Stimulated activated naive B cell treated with anti-CD40 and anti-IgM and Interleukin-4, amounts not matched to agents 10 μg/mL and 1 μg/mL and 100 μg/mL, for 72 hours (primary cell): Measurements from ENCODE around the gene LMLN.
"Not testable (repeated sequence)": the region's sequence is repeated elsewhere in the genome, so short reads cannot be mapped to it uniquely, and the experiment has no call there.

Source experiments
- ATAC-seq, 2 donors: fragments of 150-1000 bp; cut with Tn5 transposase; replicated peaks; 2 replicates each; pipeline ENCODE4 v1.10.0; 2021; ENCODE audit warnings: moderate library complexity in 1 of 2
- DNase-seq: peaks from one replicate; pipeline ENCODE4 v3.0.0; 2021
- H3K27ac Mint-ChIP-seq: one replicate; pipeline ENCODE4 v1.8.0; 2022; ENCODE audit warnings: mild to moderate bottlenecking, mixed read lengths
- H3K27me3 Mint-ChIP-seq, 2 donors: one replicate each; pipeline ENCODE4 v1.8.0; 2022; ENCODE audit warnings: mixed read lengths in 2 of 2
- H3K36me3 Mint-ChIP-seq, 2 donors: one replicate each; pipeline ENCODE4 v1.8.0; 2022; ENCODE audit warnings: mixed read lengths in 2 of 2, mild to moderate bottlenecking in 1 of 2
- H3K4me1 Mint-ChIP-seq, 2 donors: one replicate each; pipeline ENCODE4 v1.8.0; 2022; ENCODE audit warnings: mixed read lengths in 2 of 2, mild to moderate bottlenecking in 1 of 2
- H3K4me3 Mint-ChIP-seq, 2 donors: one replicate each; pipeline ENCODE4 v1.8.0; 2022; ENCODE audit warnings: mild to moderate bottlenecking in 2 of 2, mixed read lengths in 2 of 2, moderate library complexity in 1 of 2
- H3K9me3 Mint-ChIP-seq, 2 donors: one replicate each; pipeline ENCODE4 v1.8.0; 2022; ENCODE audit warnings: mixed read lengths in 2 of 2, mild to moderate bottlenecking in 1 of 2

The LMLN gene

DNA sequence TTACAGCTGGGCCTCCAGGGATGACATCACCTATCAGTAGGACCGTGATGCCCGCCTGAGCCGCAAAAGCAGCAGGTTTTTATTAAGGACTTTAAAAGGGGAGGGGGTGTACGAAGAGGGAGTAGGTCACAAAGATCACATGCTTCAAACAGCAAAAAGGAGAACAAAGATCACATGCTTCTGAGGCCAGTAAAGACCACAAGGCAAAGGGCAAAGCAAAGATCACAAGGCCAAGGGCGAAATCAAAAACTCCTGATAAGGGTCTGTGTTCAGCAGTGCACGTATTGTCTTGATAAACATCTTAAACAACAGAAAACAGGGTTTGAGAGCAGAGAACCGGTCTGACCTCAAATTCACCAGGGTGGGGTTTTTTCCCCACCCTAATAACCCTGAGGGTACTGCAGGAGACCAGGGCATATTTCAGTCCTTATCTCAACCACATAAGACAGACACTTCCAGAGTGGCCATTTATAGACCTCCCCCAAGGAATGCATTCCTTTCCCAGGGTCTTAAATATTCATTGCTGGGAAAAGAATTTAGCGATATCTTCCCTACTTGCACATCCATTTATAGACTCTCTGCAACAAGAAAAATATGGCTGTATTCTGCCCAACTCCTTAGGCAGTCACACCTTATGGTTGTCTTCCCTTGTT is 7.4 kb downstream of the LMLN start:
- ATAC-seq, DNase-seq, H3K9me3 Mint-ChIP-seq, H3K4me1 Mint-ChIP-seq, H3K4me3 Mint-ChIP-seq, H3K27me3 Mint-ChIP-seq, H3K27ac Mint-ChIP-seq: not testable (repeated sequence)
- peaks cover 9 to 14% of the 10 kb centered on the region in 2 donors for H3K36me3 Mint-ChIP-seq

GRCh38 chr3:197970588-197970987 is 10.6 kb downstream of the LMLN start:
- peaks cover 11 to 19% of the 10 kb centered on the region in 2 donors for H3K36me3 Mint-ChIP-seq
- no peak overlapping the region for H3K4me3 Mint-ChIP-seq
- ATAC-seq, result no peak
- H3K27me3 Mint-ChIP-seq, result peaks cover 0 to 4% of the 10 kb centered on the region in 2 donors
- H3K4me1 Mint-ChIP-seq, result no peaks in the 10 kb centered on the region
- no peak for DNase-seq
- no peak overlapping the region for H3K27ac Mint-ChIP-seq
- H3K9me3 Mint-ChIP-seq, result peaks cover 4 to 10% of the 10 kb centered on the region in 2 donors

DNA sequence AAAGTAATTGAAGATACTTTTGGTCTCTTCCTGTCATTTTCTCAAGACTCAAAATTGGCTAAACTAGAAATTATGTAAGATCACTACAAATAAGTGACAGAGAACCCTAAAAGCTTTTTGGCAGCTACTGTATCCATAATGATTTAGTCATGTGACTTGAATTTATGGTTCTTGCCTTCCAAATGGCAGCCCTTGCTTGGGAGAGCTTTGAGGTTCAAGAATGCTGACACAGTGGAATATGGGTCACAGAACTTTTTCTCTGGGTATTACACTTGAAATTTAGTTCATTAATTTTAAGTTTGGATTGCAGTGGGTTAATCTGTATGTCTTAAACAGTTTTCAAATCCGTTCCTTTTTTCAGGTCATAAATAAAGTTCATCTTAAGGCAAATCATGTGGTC is 14.0 kb downstream of the LMLN start:
- ATAC-seq (no peak), DNase-seq (no peak)
- no peaks in the 10 kb centered on the region for H3K4me1 Mint-ChIP-seq
- peaks cover 11 to 27% of the 10 kb centered on the region in 2 donors for H3K36me3 Mint-ChIP-seq
- H3K9me3 Mint-ChIP-seq, result peaks cover 0 to 4% of the 10 kb centered on the region in 2 donors
- H3K27ac Mint-ChIP-seq, result no peak overlapping the region
- H3K4me3 Mint-ChIP-seq, result no peak overlapping the region
- peaks cover 0 to 4% of the 10 kb centered on the region in 2 donors for H3K27me3 Mint-ChIP-seq

- ATAC-seq (no peak), DNase-seq (no peak)
- H3K9me3 Mint-ChIP-seq, result peaks cover 0 to 4% of the 10 kb centered on the region in 2 donors
- H3K4me1 Mint-ChIP-seq, result no peaks in the 10 kb centered on the region
- peaks cover 11 to 29% of the 10 kb centered on the region in 2 donors for H3K36me3 Mint-ChIP-seq
- no peak overlapping the region for H3K4me3 Mint-ChIP-seq
- peaks cover 0 to 4% of the 10 kb centered on the region in 2 donors for H3K27me3 Mint-ChIP-seq
- H3K27ac Mint-ChIP-seq, result no peak overlapping the region
Observed at GRCh38 chr3:197975311-197975710, 15.3 kb downstream of the LMLN start.

DNA sequence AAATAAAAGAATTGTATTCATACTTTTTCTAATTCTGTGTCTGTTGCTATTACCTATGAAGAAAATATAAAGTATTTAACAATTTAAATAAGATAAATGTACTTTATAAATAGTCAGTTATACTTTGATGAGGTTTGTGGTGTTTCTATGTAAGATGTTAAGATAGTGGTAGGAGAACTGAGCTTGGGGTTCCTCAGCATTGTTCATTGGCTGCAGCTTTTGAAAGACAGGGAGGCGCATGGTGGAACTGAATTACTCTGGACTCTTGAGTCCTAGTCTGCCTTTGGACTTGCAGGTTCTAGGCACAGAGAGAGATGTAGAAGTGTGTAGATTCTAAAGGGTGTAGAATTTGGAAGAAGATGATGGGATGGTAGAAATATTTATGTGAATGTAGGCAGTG is 23.1 kb downstream of the LMLN start:
- ATAC-seq, result no peak
- Mint-ChIP-seq H3K27me3 (no peaks in the 10 kb centered on the region), H3K27ac (no peak overlapping the region), H3K4me1 (peaks cover 3 to 5% of the 10 kb centered on the region in 2 donors), H3K9me3 (no peaks in the 10 kb centered on the region), H3K36me3 (peaks cover 10 to 19% of the 10 kb centered on the region in 2 donors), H3K4me3 (no peak overlapping the region)
- no peak for DNase-seq

DNA sequence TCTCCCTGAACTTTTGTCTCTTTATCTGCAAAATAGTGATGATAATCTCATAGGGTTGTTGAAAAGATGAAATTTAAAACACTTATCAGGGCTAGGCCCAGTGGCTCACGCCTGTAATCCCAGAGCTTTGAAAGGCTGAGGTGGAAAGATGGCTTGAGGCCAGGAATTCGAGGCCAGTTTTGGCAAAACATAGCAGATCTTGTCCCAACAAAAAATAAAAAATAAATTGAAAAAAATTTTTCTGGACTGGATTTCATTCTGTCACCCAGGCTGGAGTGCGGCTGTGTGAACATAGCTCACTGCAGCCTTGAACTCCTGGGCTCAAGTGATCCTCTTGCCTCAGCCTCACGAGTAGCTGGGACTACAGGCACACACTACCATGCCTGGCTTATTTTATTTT is 29.6 kb downstream of the LMLN start:
- ATAC-seq (no peak), DNase-seq (no peak)
- H3K36me3 Mint-ChIP-seq, result peaks cover 18 to 38% of the 10 kb centered on the region in 2 donors
- no peaks in the 10 kb centered on the region for H3K9me3 Mint-ChIP-seq
- H3K27ac Mint-ChIP-seq, result no peak overlapping the region
- no peaks in the 10 kb centered on the region for H3K4me1 Mint-ChIP-seq
- H3K27me3 Mint-ChIP-seq, result no peaks in the 10 kb centered on the region
- H3K4me3 Mint-ChIP-seq, result no peak overlapping the region

DNA sequence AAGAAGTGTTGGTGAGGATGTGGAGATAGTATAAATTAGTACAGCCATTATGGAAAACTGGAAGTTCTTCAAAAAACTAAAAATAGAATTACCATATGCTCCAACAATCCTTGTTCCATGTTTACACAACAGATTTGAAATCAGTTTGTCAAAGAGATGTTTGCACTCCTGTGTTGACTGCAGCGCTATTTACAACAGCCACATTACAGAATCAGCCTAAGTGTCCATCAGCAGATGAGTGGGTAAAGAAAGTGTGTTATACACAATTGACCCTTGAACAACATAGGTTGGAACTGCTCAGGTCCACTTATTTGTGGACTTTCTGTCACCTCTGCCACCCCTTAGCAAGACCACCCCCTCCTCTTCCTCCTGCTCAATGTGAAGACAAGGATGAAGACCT is 34.7 kb downstream of the LMLN start:
- ATAC-seq (no peak), DNase-seq (no peak)
- Mint-ChIP-seq H3K4me1 (peaks cover 3 to 6% of the 10 kb centered on the region in 2 donors), H3K4me3 (no peak overlapping the region), H3K36me3 (peaks cover 25 to 49% of the 10 kb centered on the region in 2 donors), H3K9me3 (peaks cover 3% of the 10 kb centered on the region in 2 donors), H3K27me3 (no peaks in the 10 kb centered on the region), H3K27ac (no peak overlapping the region)

- ATAC-seq, result no peak
- DNase-seq, result no peak
- Mint-ChIP-seq H3K9me3 (peaks cover 3% of the 10 kb centered on the region in 2 donors), H3K27me3 (no peaks in the 10 kb centered on the region), H3K36me3 (peaks cover 21 to 42% of the 10 kb centered on the region in 2 donors), H3K4me1 (peaks cover 3 to 6% of the 10 kb centered on the region in 2 donors), H3K4me3 (no peak overlapping the region), H3K27ac (no peak overlapping the region)
Observed at GRCh38 chr3:197996855-197997254, 36.8 kb downstream of the LMLN start.

DNA sequence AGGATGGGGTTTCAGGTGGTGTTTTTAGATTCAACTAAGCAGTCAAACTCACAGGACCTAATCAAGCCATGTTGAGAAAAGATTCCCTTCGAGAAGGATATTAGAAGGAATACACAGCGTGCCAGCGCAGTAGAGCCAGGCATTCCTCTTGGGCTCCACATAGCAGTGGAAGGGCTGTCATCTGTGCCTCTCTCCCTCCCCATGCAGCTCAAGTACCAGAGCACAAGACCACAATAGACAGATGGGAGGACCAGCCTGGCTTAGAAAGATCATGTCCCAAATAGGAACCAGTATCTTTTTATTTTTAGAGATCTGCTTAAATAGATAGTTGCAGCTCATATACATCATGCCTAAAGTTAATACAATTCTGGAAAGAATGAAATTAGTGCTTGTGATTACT is 37.9 kb downstream of the LMLN start:
- Mint-ChIP-seq H3K9me3 (peaks cover 3% of the 10 kb centered on the region in 2 donors), H3K27me3 (no peaks in the 10 kb centered on the region), H3K4me1 (peaks cover 3 to 6% of the 10 kb centered on the region in 2 donors), H3K27ac (no peak overlapping the region), H3K36me3 (peaks cover 16 to 32% of the 10 kb centered on the region in 2 donors), H3K4me3 (no peak overlapping the region)
- ATAC-seq (no peak), DNase-seq (no peak)

- ATAC-seq, result no peak
- DNase-seq, result no peak
- Mint-ChIP-seq H3K27ac (no peak overlapping the region), H3K4me3 (no peak overlapping the region), H3K4me1 (no peaks in the 10 kb centered on the region), H3K36me3 (peaks cover 6 to 10% of the 10 kb centered on the region in 2 donors), H3K9me3 (peaks cover 0 to 2% of the 10 kb centered on the region in 2 donors), H3K27me3 (no peaks in the 10 kb centered on the region)
Observed at GRCh38 chr3:198017090-198017489, 57.1 kb downstream of the LMLN start.

- DNase-seq (no peak), ATAC-seq (no peak)
- H3K9me3 Mint-ChIP-seq, result no peaks in the 10 kb centered on the region
- no peak overlapping the region for H3K27ac Mint-ChIP-seq
- no peaks in the 10 kb centered on the region for H3K4me1 Mint-ChIP-seq
- peaks cover 3 to 10% of the 10 kb centered on the region in 2 donors for H3K36me3 Mint-ChIP-seq
- no peaks in the 10 kb centered on the region for H3K27me3 Mint-ChIP-seq
- no peak overlapping the region for H3K4me3 Mint-ChIP-seq
Observed at GRCh38 chr3:198018416-198018815, 58.4 kb downstream of the LMLN start.

GRCh38 chr3:198019115-198019514 is 59.1 kb downstream of the LMLN start:
- no peaks in the 10 kb centered on the region for H3K4me1 Mint-ChIP-seq
- H3K27ac Mint-ChIP-seq, result no peak overlapping the region
- no peak for DNase-seq
- H3K27me3 Mint-ChIP-seq, result no peaks in the 10 kb centered on the region
- peaks cover 3 to 10% of the 10 kb centered on the region in 2 donors for H3K36me3 Mint-ChIP-seq
- no peaks in the 10 kb centered on the region for H3K9me3 Mint-ChIP-seq
- no peak for ATAC-seq
- no peak overlapping the region for H3K4me3 Mint-ChIP-seq

GRCh38 chr3:198021320-198021719 is 61.3 kb downstream of the LMLN start:
- no peak for ATAC-seq
- no peak for DNase-seq
- Mint-ChIP-seq H3K4me1 (no peaks in the 10 kb centered on the region), H3K27me3 (no peaks in the 10 kb centered on the region), H3K27ac (no peak overlapping the region), H3K9me3 (no peaks in the 10 kb centered on the region), H3K4me3 (no peak overlapping the region), H3K36me3 (peaks cover 9 to 18% of the 10 kb centered on the region in 2 donors)

- no peak overlapping the region for H3K27ac Mint-ChIP-seq
- DNase-seq (no peak), ATAC-seq (no peak)
- no peaks in the 10 kb centered on the region for H3K27me3 Mint-ChIP-seq
- no peak overlapping the region for H3K4me3 Mint-ChIP-seq
- H3K4me1 Mint-ChIP-seq, result no peaks in the 10 kb centered on the region
- peaks cover 12 to 31% of the 10 kb centered on the region in 2 donors for H3K36me3 Mint-ChIP-seq
- no peaks in the 10 kb centered on the region for H3K9me3 Mint-ChIP-seq
Observed at GRCh38 chr3:198022604-198023003, 62.6 kb downstream of the LMLN start.

DNA sequence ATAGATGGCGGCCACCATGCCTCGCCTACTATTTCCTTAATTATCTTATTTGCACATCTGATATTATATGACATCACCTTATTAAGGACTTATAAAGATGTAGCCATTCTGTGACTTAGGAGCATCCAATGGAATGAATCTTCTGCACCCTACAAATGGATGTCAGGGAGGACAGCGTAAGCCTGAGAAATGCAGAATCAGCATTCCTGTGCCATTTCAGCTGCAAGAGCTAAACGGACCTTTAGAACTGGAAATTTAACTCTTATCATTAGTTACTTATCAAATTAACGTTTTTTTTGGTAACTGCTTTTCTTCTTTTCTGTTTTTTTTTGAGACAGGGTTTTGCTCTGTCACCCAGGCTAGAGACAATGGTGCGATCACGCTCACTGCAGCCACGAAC is 65.6 kb downstream of the LMLN start:
- Mint-ChIP-seq H3K36me3 (peaks cover 18 to 38% of the 10 kb centered on the region in 2 donors), H3K27me3 (no peaks in the 10 kb centered on the region), H3K4me3 (no peak overlapping the region), H3K4me1 (no peaks in the 10 kb centered on the region), H3K27ac (no peak overlapping the region), H3K9me3 (no peaks in the 10 kb centered on the region)
- ATAC-seq (no peak), DNase-seq (no peak)
